ENCODE measurements around the gene SPINK1.

SPINK1 gene

GRCh38 chr5:147780924-147781573, 50.4 kb downstream of the SPINK1 start:
- in situ Hi-C loops (cut with HindIII; ENCODE audit: low sequenced_read_pairs), result no loop called here
- peak overlapping the region; percentile 52 for H3K4me3 ChIP-seq (ENCODE audit: low read depth, low read length)
- TF ChIP-seq CTCF (IDR thresholded peaks at IDR 0.05; ENCODE audit: low read depth, low read length), result no peak
- no peak for DNase-seq (ENCODE audit: low read depth, low spot score)

- no peak overlapping the region for H3K4me3 ChIP-seq (ENCODE audit: low read depth, low read length)
- in situ Hi-C loops (cut with HindIII; ENCODE audit: low sequenced_read_pairs), result no loop called here
- no peak for DNase-seq (ENCODE audit: low read depth, low spot score)
- no peak for TF ChIP-seq CTCF (IDR thresholded peaks at IDR 0.05; ENCODE audit: low read depth, low read length)
Measured at GRCh38 chr5:147779694-147780093, 51.8 kb downstream of the SPINK1 start.

GRCh38 chr5:147776989-147777388, 54.5 kb downstream of the SPINK1 start:
- no peak for TF ChIP-seq CTCF (IDR thresholded peaks at IDR 0.05; ENCODE audit: low read depth, low read length)
- no peak for DNase-seq (ENCODE audit: low read depth, low spot score)
- in situ Hi-C loops (cut with HindIII; ENCODE audit: low sequenced_read_pairs), result no loop called here
- no peak overlapping the region for H3K4me3 ChIP-seq (ENCODE audit: low read depth, low read length)
